ENCODE data around the gene CHMP2B. TPM values are rescaled to one million over a fixed set of nuclear protein-coding genes. Genes with fewer than 3 reads are reported as not detected.
"Not testable (repeated sequence)": the region's sequence is repeated elsewhere in the genome, so short reads cannot be mapped to it uniquely, and the experiment has no call there.

CHMP2B gene
- total and polyA plus RNA-seq, 2 experiments from 2014 or later: 59.3 to 137 TPM

DNA sequence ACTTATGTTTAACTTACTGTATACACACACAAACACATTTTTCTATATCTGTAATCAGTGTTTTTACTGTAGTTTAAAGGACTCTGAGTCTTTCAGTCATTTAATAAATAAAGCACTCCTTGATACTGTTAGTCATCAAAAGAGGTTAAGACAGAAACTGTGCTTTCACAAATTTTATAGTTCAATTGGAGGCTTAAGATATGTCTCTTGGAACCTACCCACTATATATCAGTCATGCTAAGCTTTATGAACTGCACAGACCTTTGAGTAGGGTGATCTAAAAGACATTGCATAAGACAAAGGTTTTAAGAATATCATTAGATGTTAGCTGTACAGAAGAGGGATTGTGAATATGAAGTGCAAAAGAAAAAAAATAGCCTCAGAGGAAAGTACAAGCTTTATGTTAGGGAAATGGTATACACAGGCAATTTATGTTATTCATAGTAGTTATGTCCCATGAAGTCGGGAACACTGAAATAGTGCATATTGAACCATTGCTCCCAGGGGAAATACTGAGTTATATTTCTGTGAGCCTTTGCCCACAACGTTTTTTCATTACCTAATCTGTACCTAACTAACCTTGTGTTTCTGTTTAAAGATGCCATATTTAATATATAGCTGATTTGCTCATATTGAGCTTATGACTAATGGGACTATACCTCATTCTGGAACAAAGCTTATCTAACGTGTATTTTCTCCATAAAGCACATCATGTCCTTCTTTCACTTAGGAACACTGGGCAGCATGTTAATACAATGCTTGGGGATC, 19.7 kb downstream of the CHMP2B start:
- 73 to 76% methylated on average over 3 of the region's 3 CpGs for WGBS, 2 experiments (ENCODE audit: low coverage in 1 of 2, low lambda C conversion rate in 2 of 2, missing lambda C conversion rate in 2 of 2)
- H3K4me2 ChIP-seq (ENCODE audit: unreplicated experiment): no peak overlapping the region
- H3K27ac ChIP-seq: no peak overlapping the region
- H3K4me3 ChIP-seq: no peak overlapping the region
- H4K20me1 ChIP-seq (ENCODE audit: insufficient read depth): no peaks in the 10 kb centered on the region
- H3K9ac ChIP-seq: no peak overlapping the region
- H3K36me3 ChIP-seq (ENCODE audit: low read depth): peaks cover 53% of the 10 kb centered on the region
- H3K27me3 ChIP-seq (replicated peaks; ENCODE audit: insufficient read depth): no peaks in the 10 kb centered on the region
- H3K9me2 ChIP-seq (ENCODE audit: insufficient read depth): no peaks in the 10 kb centered on the region
- in situ Hi-C loops (cut with MboI): no loop called here
- no peak overlapping the region for H2AFZ ChIP-seq
- TF ChIP-seq EZH2phosphoT487 (IDR thresholded peaks at IDR 0.05; ENCODE audit: insufficient read depth, low read depth) (no peak), EZH2 (IDR thresholded peaks at IDR 0.05; ENCODE audit: insufficient read depth, poor library complexity, severe bottlenecking) (no peak)
- DNase-seq: no peak
- H3K4me1 ChIP-seq (ENCODE audit: insufficient read depth): peaks cover 11% of the 10 kb centered on the region; the same call in 1 of the 2 replicates
- H3K9me3 ChIP-seq (ENCODE audit: low read depth): no peaks in the 10 kb centered on the region
- no peaks in the 10 kb centered on the region for H3F3A ChIP-seq (ENCODE audit: insufficient read depth)
- peaks cover 58% of the 10 kb centered on the region for H3K79me2 ChIP-seq (ENCODE audit: insufficient read depth)

GRCh38 chr3:87247430-87247773, 20.3 kb downstream of the CHMP2B start:
- Histone ChIP-seq H3K9ac (no peak overlapping the region), H3K4me3 (no peak overlapping the region), H2AFZ (no peak overlapping the region), H3K27ac (no peak overlapping the region), H3K4me1 (ENCODE audit: insufficient read depth) (peaks cover 11% of the 10 kb centered on the region; the same call in 1 of the 2 replicates), H3K9me3 (ENCODE audit: low read depth) (no peaks in the 10 kb centered on the region), H4K20me1 (ENCODE audit: insufficient read depth) (no peaks in the 10 kb centered on the region), H3F3A (ENCODE audit: insufficient read depth) (no peaks in the 10 kb centered on the region), H3K9me2 (ENCODE audit: insufficient read depth) (no peaks in the 10 kb centered on the region), H3K79me2 (ENCODE audit: insufficient read depth) (peaks cover 52% of the 10 kb centered on the region), H3K27me3 (replicated peaks; ENCODE audit: insufficient read depth) (no peaks in the 10 kb centered on the region), H3K36me3 (ENCODE audit: low read depth) (peaks cover 50% of the 10 kb centered on the region), H3K4me2 (ENCODE audit: unreplicated experiment) (no peak overlapping the region)
- WGBS, 2 experiments (ENCODE audit: low coverage in 1 of 2, low lambda C conversion rate in 2 of 2, missing lambda C conversion rate in 2 of 2): 100% methylated on average over 1 of the region's 1 CpG
- DNase-seq: peak; percentile 15
- TF ChIP-seq EZH2phosphoT487 (IDR thresholded peaks at IDR 0.05; ENCODE audit: insufficient read depth, low read depth) (no peak), EZH2 (IDR thresholded peaks at IDR 0.05; ENCODE audit: insufficient read depth, poor library complexity, severe bottlenecking) (no peak)
- in situ Hi-C loops (cut with MboI): no loop called here

- H4K20me1 ChIP-seq (ENCODE audit: insufficient read depth); H3K27ac ChIP-seq; H3K9me2 ChIP-seq (ENCODE audit: insufficient read depth); H3K4me2 ChIP-seq (ENCODE audit: unreplicated experiment); H3K9ac ChIP-seq; H3K4me3 ChIP-seq; DNase-seq; H3K27me3 ChIP-seq (replicated peaks; ENCODE audit: insufficient read depth); H2AFZ ChIP-seq; H3F3A ChIP-seq (ENCODE audit: insufficient read depth); in situ Hi-C loops (cut with MboI); H3K9me3 ChIP-seq (ENCODE audit: low read depth): not testable (repeated sequence)
- 93 to 96% methylated on average over 6 of the region's 6 CpGs for WGBS, 2 experiments (ENCODE audit: low coverage in 1 of 2, low lambda C conversion rate in 2 of 2, missing lambda C conversion rate in 2 of 2)
- H3K36me3 ChIP-seq (ENCODE audit: low read depth): peaks cover 52% of the 10 kb centered on the region
- H3K79me2 ChIP-seq (ENCODE audit: insufficient read depth): peaks cover 44% of the 10 kb centered on the region
- peaks cover 11% of the 10 kb centered on the region; the same call in 1 of the 2 replicates for H3K4me1 ChIP-seq (ENCODE audit: insufficient read depth)
These were observed 21.1 kb downstream of the CHMP2B start for GRCh38 chr3:87248231-87248630.

DNA sequence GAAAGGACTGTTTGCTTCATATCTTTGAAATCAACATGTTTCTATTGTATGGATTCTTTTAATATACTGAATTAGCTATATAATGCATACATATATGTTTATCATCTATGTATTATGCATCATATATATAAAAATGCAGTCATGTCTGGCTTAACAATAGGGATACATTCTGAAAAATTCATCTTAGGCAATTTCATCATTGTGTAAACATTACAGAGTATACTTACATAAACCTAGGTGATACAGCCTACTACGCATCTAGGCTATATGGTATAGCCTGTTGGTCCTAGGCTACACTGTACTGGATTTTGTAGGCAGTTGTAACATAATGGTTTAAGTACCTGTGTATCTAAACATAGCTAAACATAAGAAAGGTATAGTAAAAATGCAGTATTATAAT, 21.7 kb downstream of the CHMP2B start:
- WGBS, 2 experiments (ENCODE audit: low coverage in 1 of 2, low lambda C conversion rate in 2 of 2, missing lambda C conversion rate in 2 of 2): 92 to 100% methylated on average over 1 of the region's 1 CpG
- TF ChIP-seq EZH2 (IDR thresholded peaks at IDR 0.05; ENCODE audit: insufficient read depth, poor library complexity, severe bottlenecking) (no peak), EZH2phosphoT487 (IDR thresholded peaks at IDR 0.05; ENCODE audit: insufficient read depth, low read depth) (no peak)

More for the DNA sequence above, 21.7 kb downstream of the CHMP2B start:
- DNase-seq: no peak
- H3F3A ChIP-seq (ENCODE audit: insufficient read depth): no peaks in the 10 kb centered on the region
- H3K9me3 ChIP-seq (ENCODE audit: low read depth): no peaks in the 10 kb centered on the region
- no peaks in the 10 kb centered on the region for H3K9me2 ChIP-seq (ENCODE audit: insufficient read depth)
- no peak overlapping the region for H2AFZ ChIP-seq
- peaks cover 11% of the 10 kb centered on the region; the same call in 1 of the 2 replicates for H3K4me1 ChIP-seq (ENCODE audit: insufficient read depth)
- H3K4me3 ChIP-seq: no peak overlapping the region
- peaks cover 58% of the 10 kb centered on the region for H3K36me3 ChIP-seq (ENCODE audit: low read depth)
- no peak overlapping the region for H3K27ac ChIP-seq
- no peak overlapping the region for H3K4me2 ChIP-seq (ENCODE audit: unreplicated experiment)
- no peak overlapping the region for H3K9ac ChIP-seq
- in situ Hi-C loops (cut with MboI): no loop called here
- H4K20me1 ChIP-seq (ENCODE audit: insufficient read depth): no peaks in the 10 kb centered on the region
- H3K27me3 ChIP-seq (replicated peaks; ENCODE audit: insufficient read depth): no peaks in the 10 kb centered on the region
- H3K79me2 ChIP-seq (ENCODE audit: insufficient read depth): peaks cover 38% of the 10 kb centered on the region

All from GM23248 (cell line).